K562 (cell line): ENCODE results near the gene CARD9. TPM values are rescaled to one million over a fixed set of nuclear protein-coding genes. Genes with fewer than 3 reads are reported as not detected.

Source experiments
- BCOR ChIP-seq: fragments of 450-650 bp; IDR thresholded peaks from 2 replicates; pipeline ENCODE4 v1.6.1; 2016
- CBX1 ChIP-seq: sonication (generic); IDR thresholded peaks from 2 replicates; pipeline ENCODE4 v1.6.1; 2016; ENCODE audit warnings: antibody characterized with exemption, low read depth, mild to moderate bottlenecking
- E2F3 ChIP-seq: fragments of 250-450 bp; sonication (Bioruptor Pico); IDR thresholded peaks from 2 replicates; pipeline ENCODE4 v1.4.0; 2020; ENCODE audit warnings: mild to moderate bottlenecking
- FIP1L1 ChIP-seq: fragments of 200-400 bp; formaldehyde crosslinking; IDR thresholded peaks from 2 replicates; pipeline ENCODE4 v1.6.1; 2018; ENCODE audit warnings: mild to moderate bottlenecking, low read depth, low read length; ENCODE audit not compliant: poor library complexity, severe bottlenecking
- FOXM1 ChIP-seq, 2 experiments: fragments of 450-650 bp in 1 of 2; sonication (generic) in 1 of 2; formaldehyde crosslinking in 1 of 2; IDR thresholded peaks; 2 replicates each; pipeline versions ENCODE4 v1.6.1 to v1.9.0; 2017 to 2022; ENCODE audit warnings: low read depth in 2 of 2, mild to moderate bottlenecking in 2 of 2, missing genetic modification reagents in 1 of 2, moderate library complexity in 1 of 2
- LEF1 ChIP-seq: fragments of 450-650 bp; IDR thresholded peaks from 2 replicates; pipeline ENCODE4 v1.6.1; 2016; ENCODE audit warnings: mild to moderate bottlenecking
- MAZ ChIP-seq, 2 experiments: fragments of 450-650 bp in 1 of 2; sonication (generic) in 1 of 2; formaldehyde crosslinking; IDR thresholded peaks in 1 of 2; conservative IDR thresholded peaks in 1 of 2; 2 replicates each; pipeline versions ENCODE4 v1.4.0 to v1.5.0; 2020; ENCODE audit warnings: mild to moderate bottlenecking in 1 of 2, missing genetic modification reagents in 1 of 2
- MTA3 ChIP-seq: fragments of 450-650 bp; formaldehyde crosslinking; IDR thresholded peaks from 2 replicates; pipeline ENCODE4 v1.6.1; 2017; ENCODE audit warnings: mild to moderate bottlenecking, borderline replicate concordance
- NR2C2 ChIP-seq, 2 experiments: fragments of 200-800 bp in 1 of 2; sonication (Bioruptor generic) in 1 of 2; sonication (generic) in 1 of 2; formaldehyde crosslinking in 1 of 2; IDR thresholded peaks; 2 replicates each; pipeline versions ENCODE4 v1.6.1 to v1.8.0; 2016 to 2022; ENCODE audit warnings: mild to moderate bottlenecking in 1 of 2, missing compliant biosample characterization in 1 of 2, missing genetic modification characterization in 1 of 2, missing genetic modification reagents in 1 of 2
- RBM22 ChIP-seq: fragments of 200-400 bp; formaldehyde crosslinking; IDR thresholded peaks from 2 replicates; pipeline ENCODE4 v1.6.1; 2018; ENCODE audit warnings: low read length, low read depth; ENCODE audit not compliant: poor library complexity, severe bottlenecking
- SMC3 ChIP-seq: conservative IDR thresholded peaks from 2 replicates; pipeline ENCODE4 v1.6.1; 2011; ENCODE audit warnings: low read depth, low read length, improper control_type of control experiment; ENCODE audit not compliant: insufficient read depth
- ZNF75A ChIP-seq: fragments of 450-650 bp; formaldehyde crosslinking; IDR thresholded peaks from 2 replicates; pipeline ENCODE4 v1.4.0; 2020; ENCODE audit warnings: mild to moderate bottlenecking
- ZNF785 ChIP-seq: fragments of 250-450 bp; sonication (Bioruptor Pico); IDR thresholded peaks from 2 replicates; pipeline ENCODE4 v1.4.0; 2020; ENCODE audit warnings: mild to moderate bottlenecking
- polyA plus RNA-seq, 8 experiments: library from polyadenylated mRNA; depleted of rRNA in 4 of 8; stranded (reverse) in 5 of 8; unstranded in 3 of 8; fragments of >200 nt; fragmentation: Nextera tagmentation in 2 of 8; fragmentation: Illumina TruSeq in 1 of 8; extraction: Ambion mirVana in 2 of 8; extraction: Trizol in 1 of 8; gene quantifications; 2 replicates each; pipeline versions ENCODE4 v1.2.1 to v1.2.3, GENCODE V29; 2011 to 2014; ENCODE audit warnings: inconsistent platforms in 1 of 8, missing spikeins in 1 of 8
- total RNA-seq, 7 experiments: library from RNA; depleted of rRNA in 6 of 7; stranded (reverse); fragments of >200 nt in 6 of 7; fragmentation: Illumina TruSeq in 2 of 7; extraction: Trizol in 2 of 7; gene quantifications; 2 replicates each; pipeline versions ENCODE4 v1.2.1 to v1.2.3, GENCODE V29; 2011 to 2021; ENCODE audit warnings: low replicate concordance in 1 of 7
- TF ChIP-seq, protein P1 (sequence below): sonication (generic); formaldehyde crosslinking; IDR thresholded peaks from 2 replicates; pipeline ENCODE4 v1.8.0; 2022; ENCODE audit warnings: mild to moderate bottlenecking, low read depth, missing genetic modification reagents
- TF ChIP-seq, protein P2 (sequence below): fragments of 450-650 bp; IDR thresholded peaks from 2 replicates; pipeline ENCODE4 v1.6.1; 2014; ENCODE audit warnings: low read depth, mild to moderate bottlenecking, moderate library complexity, borderline replicate concordance
- TF ChIP-seq, protein P3 (sequence below): fragments of 450-650 bp; IDR thresholded peaks from 2 replicates; pipeline ENCODE4 v1.7.1; 2018; ENCODE audit warnings: mild to moderate bottlenecking, low read depth; ENCODE audit not compliant: partially characterized antibody
- TF ChIP-seq, protein P4 (sequence below): fragments of 450-650 bp; formaldehyde crosslinking; IDR thresholded peaks from 2 replicates; pipeline ENCODE4 v1.4.0; 2020; ENCODE audit warnings: mild to moderate bottlenecking, moderate library complexity

Gene CARD9
- total and polyA plus RNA-seq, 9 of the 15 experiments (the other 6 are each of a cell fraction or from before 2014, with no cell fraction given): 1.7 to 53.0 (median 9.7) TPM

DNA sequence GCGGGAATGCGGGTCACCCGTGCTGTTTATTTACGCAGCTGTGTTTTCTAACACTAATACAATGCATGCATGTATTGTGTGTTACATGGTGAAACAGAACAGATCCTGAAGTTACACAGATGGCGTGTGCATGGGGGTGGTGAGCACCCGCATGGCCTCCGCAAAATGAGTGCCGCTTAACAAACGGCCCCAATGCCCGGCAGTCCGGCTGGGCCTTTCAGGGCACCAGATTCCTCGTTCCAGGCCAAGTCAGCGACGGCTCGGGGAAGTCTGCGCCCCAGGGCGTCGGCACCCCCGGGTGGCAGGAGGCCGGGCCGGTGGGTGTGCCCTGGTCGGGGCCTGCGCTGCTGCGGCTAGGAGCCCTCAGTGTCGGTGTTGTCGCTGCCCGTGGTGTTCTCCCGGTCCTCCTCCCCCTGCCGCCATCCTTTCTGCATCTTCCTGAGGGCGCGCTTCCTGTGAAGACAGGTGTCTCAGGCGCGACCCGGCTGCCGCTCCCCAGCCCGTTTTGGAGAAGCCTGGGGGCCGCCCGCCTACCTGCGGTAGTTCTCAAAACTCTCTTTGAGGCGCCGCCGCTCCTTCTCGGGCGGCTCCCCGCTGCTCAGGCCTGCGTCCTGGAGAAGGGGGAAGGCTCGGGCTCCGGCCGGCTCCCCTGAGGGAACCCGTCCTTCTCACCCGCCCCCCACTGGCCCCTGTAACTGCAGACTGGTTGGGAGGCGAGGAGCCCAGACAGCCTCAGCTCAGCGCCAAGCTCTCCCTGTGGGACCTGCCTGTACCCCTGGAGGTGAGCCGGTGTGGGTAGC lies 9.3 kb downstream of the CARD9 start (continued):
- TF ChIP-seq MAZ (CRISPR knock-in tag; conservative IDR thresholded peaks at IDR 0.05 in 1 of 2, IDR thresholded peaks at IDR 0.05 in 1 of 2): peak in 1 of 2 experiments; percentile 13; a peak in 1 of 4 replicates
- no peak for TF ChIP-seq FIP1L1
- TF ChIP-seq MTA3: peak; percentile 87
- no peak for TF ChIP-seq FOXM1 (IDR thresholded peaks at IDR 0.05; ENCODE audit: low read depth)
- TF ChIP-seq FOXM1 (CRISPR knock-in tag; IDR thresholded peaks at IDR 0.05; ENCODE audit: low read depth): no peak; the same call in 1 of the 2 replicates
- TF ChIP-seq, protein P1, sequence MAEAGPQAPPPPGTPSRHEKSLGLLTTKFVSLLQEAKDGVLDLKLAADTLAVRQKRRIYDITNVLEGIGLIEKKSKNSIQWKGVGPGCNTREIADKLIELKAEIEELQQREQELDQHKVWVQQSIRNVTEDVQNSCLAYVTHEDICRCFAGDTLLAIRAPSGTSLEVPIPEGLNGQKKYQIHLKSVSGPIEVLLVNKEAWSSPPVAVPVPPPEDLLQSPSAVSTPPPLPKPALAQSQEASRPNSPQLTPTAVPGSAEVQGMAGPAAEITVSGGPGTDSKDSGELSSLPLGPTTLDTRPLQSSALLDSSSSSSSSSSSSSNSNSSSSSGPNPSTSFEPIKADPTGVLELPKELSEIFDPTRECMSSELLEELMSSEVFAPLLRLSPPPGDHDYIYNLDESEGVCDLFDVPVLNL (CRISPR knock-in tag): no peak
- TF ChIP-seq, protein P2, sequence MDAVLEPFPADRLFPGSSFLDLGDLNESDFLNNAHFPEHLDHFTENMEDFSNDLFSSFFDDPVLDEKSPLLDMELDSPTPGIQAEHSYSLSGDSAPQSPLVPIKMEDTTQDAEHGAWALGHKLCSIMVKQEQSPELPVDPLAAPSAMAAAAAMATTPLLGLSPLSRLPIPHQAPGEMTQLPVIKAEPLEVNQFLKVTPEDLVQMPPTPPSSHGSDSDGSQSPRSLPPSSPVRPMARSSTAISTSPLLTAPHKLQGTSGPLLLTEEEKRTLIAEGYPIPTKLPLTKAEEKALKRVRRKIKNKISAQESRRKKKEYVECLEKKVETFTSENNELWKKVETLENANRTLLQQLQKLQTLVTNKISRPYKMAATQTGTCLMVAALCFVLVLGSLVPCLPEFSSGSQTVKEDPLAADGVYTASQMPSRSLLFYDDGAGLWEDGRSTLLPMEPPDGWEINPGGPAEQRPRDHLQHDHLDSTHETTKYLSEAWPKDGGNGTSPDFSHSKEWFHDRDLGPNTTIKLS: no peak
- no peak for TF ChIP-seq SMC3
- no peak for TF ChIP-seq LEF1
- TF ChIP-seq RBM22: peak; percentile 43
- TF ChIP-seq BCOR: no peak
- peak; percentile 37; the same call in 1 of the 2 replicates for TF ChIP-seq ZNF75A (CRISPR knock-in tag)
- TF ChIP-seq, protein P3, sequence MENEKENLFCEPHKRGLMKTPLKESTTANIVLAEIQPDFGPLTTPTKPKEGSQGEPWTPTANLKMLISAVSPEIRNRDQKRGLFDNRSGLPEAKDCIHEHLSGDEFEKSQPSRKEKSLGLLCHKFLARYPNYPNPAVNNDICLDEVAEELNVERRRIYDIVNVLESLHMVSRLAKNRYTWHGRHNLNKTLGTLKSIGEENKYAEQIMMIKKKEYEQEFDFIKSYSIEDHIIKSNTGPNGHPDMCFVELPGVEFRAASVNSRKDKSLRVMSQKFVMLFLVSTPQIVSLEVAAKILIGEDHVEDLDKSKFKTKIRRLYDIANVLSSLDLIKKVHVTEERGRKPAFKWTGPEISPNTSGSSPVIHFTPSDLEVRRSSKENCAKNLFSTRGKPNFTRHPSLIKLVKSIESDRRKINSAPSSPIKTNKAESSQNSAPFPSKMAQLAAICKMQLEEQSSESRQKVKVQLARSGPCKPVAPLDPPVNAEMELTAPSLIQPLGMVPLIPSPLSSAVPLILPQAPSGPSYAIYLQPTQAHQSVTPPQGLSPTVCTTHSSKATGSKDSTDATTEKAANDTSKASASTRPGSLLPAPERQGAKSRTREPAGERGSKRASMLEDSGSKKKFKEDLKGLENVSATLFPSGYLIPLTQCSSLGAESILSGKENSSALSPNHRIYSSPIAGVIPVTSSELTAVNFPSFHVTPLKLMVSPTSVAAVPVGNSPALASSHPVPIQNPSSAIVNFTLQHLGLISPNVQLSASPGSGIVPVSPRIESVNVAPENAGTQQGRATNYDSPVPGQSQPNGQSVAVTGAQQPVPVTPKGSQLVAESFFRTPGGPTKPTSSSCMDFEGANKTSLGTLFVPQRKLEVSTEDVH: peak; percentile 29
- no peak for TF ChIP-seq NR2C2 (CRISPR knock-in tag; IDR thresholded peaks at IDR 0.05)
- peak; percentile 92 for TF ChIP-seq NR2C2 (tag; IDR thresholded peaks at IDR 0.05)
- no peak for TF ChIP-seq ZNF785 (CRISPR knock-in tag)
- TF ChIP-seq CBX1: no peak; the same call in 1 of the 2 replicates
- TF ChIP-seq E2F3 (CRISPR knock-in tag): 0 out of 2 replicates have a peak, but pooled peaks have one; percentile 1
- TF ChIP-seq, protein P4, sequence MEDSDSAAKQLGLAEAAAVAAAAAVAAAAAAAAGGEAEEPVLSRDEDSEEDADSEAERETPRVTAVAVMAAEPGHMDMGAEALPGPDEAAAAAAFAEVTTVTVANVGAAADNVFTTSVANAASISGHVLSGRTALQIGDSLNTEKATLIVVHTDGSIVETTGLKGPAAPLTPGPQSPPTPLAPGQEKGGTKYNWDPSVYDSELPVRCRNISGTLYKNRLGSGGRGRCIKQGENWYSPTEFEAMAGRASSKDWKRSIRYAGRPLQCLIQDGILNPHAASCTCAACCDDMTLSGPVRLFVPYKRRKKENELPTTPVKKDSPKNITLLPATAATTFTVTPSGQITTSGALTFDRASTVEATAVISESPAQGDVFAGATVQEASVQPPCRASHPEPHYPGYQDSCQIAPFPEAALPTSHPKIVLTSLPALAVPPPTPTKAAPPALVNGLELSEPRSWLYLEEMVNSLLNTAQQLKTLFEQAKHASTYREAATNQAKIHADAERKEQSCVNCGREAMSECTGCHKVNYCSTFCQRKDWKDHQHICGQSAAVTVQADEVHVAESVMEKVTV (CRISPR knock-in tag): no peak
